ENCODE measurements around the gene SRP9. TPM values are rescaled to one million over a fixed set of nuclear protein-coding genes. Genes with fewer than 3 reads are reported as not detected.

The SRP9 gene
- total and polyA plus RNA-seq, 4 donors = 156 to 244 (median 182) TPM

GRCh38 chr1:225824533-225824941, 46.9 kb downstream of the SRP9 start:
- Histone ChIP-seq H3K4me3 (no peak overlapping the region), H3K9me3 (ENCODE audit: control insufficient read depth in 4 of 4, insufficient read depth in 3 of 4, low read length in 3 of 4) (no peaks in the 10 kb centered on the region), H3K9ac (ENCODE audit: insufficient read depth in 1 of 2, low read length in 2 of 2) (no peak overlapping the region), H3K36me3 (ENCODE audit: control insufficient read depth in 4 of 4, insufficient read depth in 4 of 4, low read length in 4 of 4) (peaks cover 0 to 22% (median 4%) of the 10 kb centered on the region in 4 donors), H3K4me1 (ENCODE audit: control insufficient read depth in 5 of 5, insufficient read depth in 5 of 5, low read length in 5 of 5) (peaks cover 0 to 51% (median 20%) of the 10 kb centered on the region in 5 donors), H3K27ac (ENCODE audit: low read depth in 1 of 2, low read length in 1 of 2) (no peak overlapping the region), H3K27me3 (ENCODE audit: control insufficient read depth in 3 of 3, insufficient read depth in 3 of 3, low read length in 2 of 3) (no peaks in the 10 kb centered on the region)
- TF ChIP-seq CTCF (IDR thresholded peaks at IDR 0.05; ENCODE audit: control extremely low read depth, extremely low read depth) = no peak
- DNase-seq (no peak), ATAC-seq (ENCODE audit: insufficient read depth, low FRiP score) (no peak)
- 86 to 93% methylated on average over 12 of the region's 12 CpGs for WGBS, 2 donors

- no peak for ATAC-seq (ENCODE audit: insufficient read depth, low FRiP score)
- Histone ChIP-seq H3K4me3 (no peak overlapping the region), H3K27me3 (ENCODE audit: control insufficient read depth in 3 of 3, insufficient read depth in 3 of 3, low read length in 2 of 3) (no peaks in the 10 kb centered on the region), H3K9ac (ENCODE audit: insufficient read depth in 1 of 2, low read length in 2 of 2) (no peak overlapping the region), H3K36me3 (ENCODE audit: control insufficient read depth in 4 of 4, insufficient read depth in 4 of 4, low read length in 4 of 4) (peaks cover 0 to 24% (median 7%) of the 10 kb centered on the region in 4 donors), H3K4me1 (ENCODE audit: control insufficient read depth in 5 of 5, insufficient read depth in 5 of 5, low read length in 5 of 5) (peaks cover 0 to 47% (median 19%) of the 10 kb centered on the region in 5 donors), H3K9me3 (ENCODE audit: control insufficient read depth in 4 of 4, insufficient read depth in 3 of 4, low read length in 3 of 4) (no peaks in the 10 kb centered on the region), H3K27ac (ENCODE audit: low read depth in 1 of 2, low read length in 1 of 2) (no peak overlapping the region)
- TF ChIP-seq CTCF (IDR thresholded peaks at IDR 0.05; ENCODE audit: control extremely low read depth, extremely low read depth) = no peak
- no peak for DNase-seq
- WGBS, 2 donors = 67 to 86% methylated on average over 6 of the region's 6 CpGs
Observed at GRCh38 chr1:225825078-225825477, 47.5 kb downstream of the SRP9 start.

GRCh38 chr1:225825607-225826007, 48.0 kb downstream of the SRP9 start:
- Histone ChIP-seq H3K4me1 (ENCODE audit: control insufficient read depth in 5 of 5, insufficient read depth in 5 of 5, low read length in 5 of 5) (peaks cover 0 to 42% (median 19%) of the 10 kb centered on the region in 5 donors), H3K27ac (ENCODE audit: low read depth in 1 of 2, low read length in 1 of 2) (peak overlapping the region in 1 of 2 donors; percentile 13), H3K36me3 (ENCODE audit: control insufficient read depth in 4 of 4, insufficient read depth in 4 of 4, low read length in 4 of 4) (peaks cover 0 to 23% (median 10%) of the 10 kb centered on the region in 4 donors), H3K27me3 (ENCODE audit: control insufficient read depth in 3 of 3, insufficient read depth in 3 of 3, low read length in 2 of 3) (no peaks in the 10 kb centered on the region), H3K9me3 (ENCODE audit: control insufficient read depth in 4 of 4, insufficient read depth in 3 of 4, low read length in 3 of 4) (no peaks in the 10 kb centered on the region), H3K4me3 (no peak overlapping the region), H3K9ac (ENCODE audit: insufficient read depth in 1 of 2, low read length in 2 of 2) (no peak overlapping the region)
- ATAC-seq (ENCODE audit: insufficient read depth, low FRiP score) = no peak
- DNase-seq = no peak
- whole genome bisulfite sequencing, 2 donors = 62 to 65% methylated on average over 7 of the region's 7 CpGs
- TF ChIP-seq CTCF (IDR thresholded peaks at IDR 0.05; ENCODE audit: control extremely low read depth, extremely low read depth) = no peak

- Histone ChIP-seq H3K4me1 (ENCODE audit: control insufficient read depth in 5 of 5, insufficient read depth in 5 of 5, low read length in 5 of 5) (peaks cover 0 to 32% (median 17%) of the 10 kb centered on the region in 5 donors), H3K9ac (ENCODE audit: insufficient read depth in 1 of 2, low read length in 2 of 2) (no peak overlapping the region), H3K36me3 (ENCODE audit: control insufficient read depth in 4 of 4, insufficient read depth in 4 of 4, low read length in 4 of 4) (peaks cover 0 to 28% (median 18%) of the 10 kb centered on the region in 4 donors)
Observed at GRCh38 chr1:225827076-225827475, 49.5 kb downstream of the SRP9 start.

More at GRCh38 chr1:225827076-225827475, 49.5 kb downstream of the SRP9 start:
- DNase-seq (no peak), ATAC-seq (ENCODE audit: insufficient read depth, low FRiP score) (no peak)
- WGBS, 2 donors = 73 to 95% methylated on average over 8 of the region's 8 CpGs
- Histone ChIP-seq H3K9me3 (ENCODE audit: control insufficient read depth in 4 of 4, insufficient read depth in 3 of 4, low read length in 3 of 4) (no peaks in the 10 kb centered on the region), H3K4me3 (no peak overlapping the region), H3K27ac (ENCODE audit: low read depth in 1 of 2, low read length in 1 of 2) (no peak overlapping the region), H3K27me3 (ENCODE audit: control insufficient read depth in 3 of 3, insufficient read depth in 3 of 3, low read length in 2 of 3) (no peaks in the 10 kb centered on the region)
- no peak for TF ChIP-seq CTCF (IDR thresholded peaks at IDR 0.05; ENCODE audit: control extremely low read depth, extremely low read depth)

All from lung (tissue), 12 donors.